Inferior parietal cortex (tissue), 1 donor: ENCODE results near the gene KRT14.
"Not testable (repeated sequence)": the region's sequence is repeated elsewhere in the genome, so short reads cannot be mapped to it uniquely, and the experiment has no call there.

Source experiments
- DNase-seq: peaks from one replicate; pipeline ENCODE4 v3.0.0-alpha.2; 2016; ENCODE audit errors: extremely low spot score

Gene KRT14

DNA sequence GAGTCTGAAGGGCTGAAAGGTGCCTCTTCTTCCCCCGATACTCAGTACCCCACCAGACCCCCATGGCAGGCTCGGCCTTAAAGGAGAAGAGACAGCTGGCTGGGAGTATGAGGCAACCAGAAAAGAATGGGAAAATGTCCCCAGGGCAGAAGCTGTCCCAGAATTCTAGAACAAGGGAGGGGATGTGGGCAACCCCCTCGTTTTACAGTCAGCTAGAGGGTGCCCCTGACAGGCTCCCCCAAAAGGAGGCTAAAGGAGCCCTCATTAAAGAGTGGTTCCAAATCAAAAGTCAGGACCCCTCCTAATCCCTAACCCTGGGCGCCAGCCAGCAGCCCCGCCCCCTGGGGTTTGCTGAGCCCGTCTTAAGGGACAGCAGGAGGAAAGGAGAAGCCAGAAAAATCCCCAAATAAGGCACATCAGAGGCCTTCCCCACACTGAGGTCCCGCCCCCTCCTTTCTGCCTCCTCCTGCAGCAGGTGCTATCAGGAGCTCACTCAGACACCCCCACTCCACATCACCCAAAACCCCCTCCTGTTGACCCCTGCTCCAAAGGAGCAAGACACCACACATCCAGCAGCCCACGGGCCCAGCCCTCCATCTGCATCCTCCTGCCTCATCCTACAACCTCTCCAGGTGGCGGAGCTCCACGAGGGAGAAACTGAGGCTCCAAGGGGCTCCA, 36.6 kb upstream of the KRT14 start:
- not testable (repeated sequence) for DNase-seq

GRCh38 chr17:41622340-41623183, 35.9 kb upstream of the KRT14 start:
- DNase-seq: not testable (repeated sequence)

- no peak for DNase-seq
Observed at GRCh38 chr17:41621916-41622315, 35.2 kb upstream of the KRT14 start.

GRCh38 chr17:41621435-41621817, 34.7 kb upstream of the KRT14 start:
- DNase-seq: not testable (repeated sequence)

DNA sequence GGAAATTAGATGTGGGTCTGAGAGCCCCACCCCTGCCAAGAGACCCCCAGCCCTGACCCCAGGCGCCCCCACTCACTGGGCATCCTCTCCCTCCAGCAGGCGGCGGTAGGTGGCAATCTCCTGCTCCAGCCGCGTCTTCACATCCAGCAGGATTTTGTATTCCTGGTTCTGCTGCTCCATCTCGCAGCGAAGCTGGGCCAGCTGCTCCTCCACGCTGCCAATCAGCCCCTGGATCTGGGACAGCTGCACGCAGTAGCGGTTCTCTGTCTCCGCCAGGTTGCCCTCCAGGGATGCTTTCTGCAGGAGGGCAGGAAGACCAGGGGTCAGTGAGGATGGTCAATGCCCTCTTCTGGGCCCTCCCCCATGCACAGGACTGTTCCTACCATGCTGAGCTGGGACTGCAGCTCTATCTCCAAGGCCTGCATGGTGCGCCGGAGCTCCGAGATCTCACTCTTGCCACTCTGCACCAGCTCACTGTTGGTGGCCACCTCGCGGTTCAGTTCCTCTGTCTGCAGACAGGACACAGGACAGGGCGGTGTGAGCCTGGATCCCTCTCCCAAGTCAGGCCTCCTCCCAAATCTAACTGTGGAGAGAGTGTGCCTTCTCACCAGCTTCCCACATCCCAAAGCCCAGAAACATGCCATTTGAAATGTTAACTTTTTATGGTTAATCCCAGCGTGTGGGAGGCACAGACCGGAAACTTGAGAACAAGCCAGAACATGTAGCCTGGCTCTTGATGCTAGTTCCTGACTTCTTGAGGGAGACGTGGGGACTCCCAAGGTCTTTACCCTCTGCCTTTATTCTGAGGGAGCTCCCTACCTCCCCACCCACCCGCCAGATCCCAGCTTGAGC, 34.1 kb upstream of the KRT14 start:
- DNase-seq: no peak

DNA sequence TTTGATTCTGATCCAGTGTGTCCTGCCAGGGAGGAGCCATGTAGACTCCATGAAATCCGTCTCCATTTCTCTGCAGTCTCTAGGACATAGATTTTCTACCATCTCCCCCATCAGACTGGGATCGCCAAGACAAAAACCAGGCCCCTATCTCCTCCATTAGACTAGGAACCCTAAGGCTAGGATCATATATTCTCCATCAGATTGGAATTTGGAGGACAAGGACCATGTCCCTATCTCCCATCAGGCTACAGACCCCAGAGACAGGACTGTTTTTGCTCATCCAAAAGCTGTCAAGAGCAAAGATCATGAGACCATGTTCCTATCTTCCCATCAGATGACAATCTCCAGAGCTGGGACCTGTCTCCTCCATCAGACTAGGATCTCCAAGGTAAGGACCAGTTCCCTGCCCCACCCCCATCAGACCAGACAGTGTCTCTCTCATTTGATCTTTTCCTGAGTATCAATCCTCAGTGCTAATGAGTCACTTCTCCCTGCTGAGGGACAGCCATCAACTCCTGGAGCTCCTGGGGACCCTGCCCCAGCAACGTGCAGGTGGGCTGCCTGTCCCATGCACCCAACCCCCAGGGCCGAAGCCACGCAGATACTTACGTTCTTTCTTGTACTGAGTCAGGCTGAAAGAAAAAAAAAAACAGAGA, 33.4 kb upstream of the KRT14 start:
- DNase-seq: not testable (repeated sequence)

- no peak for DNase-seq
Observed at GRCh38 chr17:41619036-41619926, 32.6 kb upstream of the KRT14 start.

DNA sequence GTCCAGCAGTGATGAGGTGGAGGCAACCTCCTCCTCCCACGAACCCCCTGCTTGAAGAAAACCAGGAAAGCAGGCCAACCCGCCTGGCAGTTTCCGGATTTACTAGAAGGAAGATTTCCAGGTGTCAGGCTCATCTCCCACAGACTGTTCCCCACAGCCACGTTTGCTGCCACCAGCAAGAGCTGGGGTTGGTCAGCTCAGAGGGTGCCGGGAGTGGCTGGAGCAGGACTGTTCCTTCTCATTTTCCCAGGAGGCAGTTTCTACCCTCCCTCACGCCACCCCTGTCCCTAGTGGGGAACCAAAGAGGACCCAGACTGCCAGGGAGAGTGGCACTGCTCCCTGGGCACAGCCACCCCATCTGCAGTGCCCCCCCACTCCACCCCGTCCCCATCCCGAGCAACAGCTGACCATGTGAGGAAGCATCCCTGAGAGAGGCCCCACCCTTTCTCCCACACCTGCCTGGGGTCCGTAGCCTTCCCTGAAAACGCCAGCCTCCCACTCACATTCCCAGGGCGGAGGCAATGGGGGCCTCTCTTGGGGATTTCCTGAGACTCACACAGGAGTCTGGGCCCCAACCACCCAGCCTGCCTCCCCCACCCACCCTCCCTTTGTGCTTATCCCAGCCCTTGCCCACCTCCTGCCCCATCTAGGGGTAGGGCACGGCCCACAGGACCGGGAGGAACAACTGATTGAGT, 31.8 kb upstream of the KRT14 start:
- DNase-seq: no peak

DNA sequence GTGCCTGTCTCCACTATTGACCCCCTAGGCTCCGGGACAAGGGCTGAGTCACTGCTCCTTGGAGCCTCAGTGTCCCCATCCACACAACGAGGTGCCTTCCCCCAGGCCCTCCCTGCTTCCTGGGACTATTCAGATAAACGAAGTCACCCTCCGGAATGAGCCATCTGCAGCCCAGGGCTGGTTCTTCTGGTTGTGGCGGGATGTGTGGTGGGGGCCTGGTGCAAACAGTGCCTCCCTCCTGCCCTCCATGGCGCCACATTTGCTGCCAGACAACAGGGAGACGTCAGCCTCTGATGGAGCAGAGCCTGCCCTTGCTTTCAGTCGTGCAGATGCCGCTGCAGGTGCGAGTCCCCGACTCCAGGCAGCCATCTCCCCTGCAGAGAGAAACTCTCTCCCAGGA, 31.0 kb upstream of the KRT14 start:
- DNase-seq: no peak

GRCh38 chr17:41617136-41617535, 30.4 kb upstream of the KRT14 start:
- no peak for DNase-seq

GRCh38 chr17:41616486-41616885, 29.8 kb upstream of the KRT14 start:
- not testable (repeated sequence) for DNase-seq

DNA sequence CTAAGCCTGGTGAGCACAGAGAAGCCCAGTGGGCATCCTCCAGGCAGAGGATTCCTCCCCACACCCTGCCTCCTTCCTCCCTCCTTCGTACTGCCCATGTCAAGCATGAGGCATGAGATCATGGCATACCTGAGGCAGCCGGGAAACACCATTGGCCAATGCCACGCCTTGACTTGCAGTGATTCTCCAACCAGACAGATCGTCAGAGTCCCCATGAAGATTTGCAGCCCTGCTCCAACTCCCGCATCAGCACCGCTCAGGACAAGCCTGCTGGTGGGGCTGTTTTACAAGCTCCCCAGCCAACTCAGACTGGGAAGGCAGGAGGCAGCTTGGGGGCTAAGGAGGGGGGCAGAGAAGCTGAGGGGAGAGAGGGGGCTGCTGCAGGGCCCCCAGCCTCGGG, 28.8 kb upstream of the KRT14 start:
- no peak for DNase-seq

- DNase-seq: not testable (repeated sequence)
Observed at GRCh38 chr17:41614767-41615166, 28.1 kb upstream of the KRT14 start.

- DNase-seq: no peak
Observed at GRCh38 chr17:41614098-41614497, 27.4 kb upstream of the KRT14 start.

DNA sequence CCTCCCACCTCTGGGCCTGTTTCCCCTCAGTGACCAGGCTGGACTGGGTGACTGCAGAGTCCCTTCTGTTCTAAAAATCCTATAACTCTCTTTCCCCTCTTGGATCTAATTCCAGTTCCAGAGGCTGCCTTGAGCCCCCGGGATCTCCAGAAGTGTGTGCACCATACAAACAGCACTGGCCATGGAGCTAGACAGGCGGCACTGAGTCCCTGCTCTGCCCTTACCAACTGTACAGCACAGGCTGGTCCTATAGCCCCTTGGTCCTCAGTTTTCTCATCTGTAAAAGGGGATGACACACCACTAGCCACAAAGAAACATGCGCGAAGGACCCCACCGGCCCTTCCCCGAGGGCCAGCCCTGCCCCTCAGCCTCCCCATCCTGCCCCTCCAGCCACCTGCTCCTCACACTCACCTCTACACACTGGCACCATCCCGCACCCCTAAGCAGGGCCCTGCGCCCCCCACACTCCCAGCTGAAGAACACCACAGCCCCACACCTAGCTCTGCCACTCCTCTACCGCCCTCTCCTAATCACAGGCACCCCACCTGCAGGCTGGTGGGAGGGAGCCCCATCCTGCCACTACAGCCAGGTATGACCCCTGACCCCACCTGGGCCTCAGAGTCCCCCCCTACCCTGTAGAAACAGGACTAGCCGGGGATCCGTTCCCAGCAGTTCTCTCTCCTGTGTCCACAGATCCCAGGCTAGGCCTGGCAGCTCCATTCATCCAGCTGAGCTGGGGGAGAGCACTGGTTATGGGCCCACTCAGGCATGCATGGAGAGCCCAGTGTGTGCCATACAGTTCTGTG, 26.8 kb upstream of the KRT14 start:
- DNase-seq: no peak

DNA sequence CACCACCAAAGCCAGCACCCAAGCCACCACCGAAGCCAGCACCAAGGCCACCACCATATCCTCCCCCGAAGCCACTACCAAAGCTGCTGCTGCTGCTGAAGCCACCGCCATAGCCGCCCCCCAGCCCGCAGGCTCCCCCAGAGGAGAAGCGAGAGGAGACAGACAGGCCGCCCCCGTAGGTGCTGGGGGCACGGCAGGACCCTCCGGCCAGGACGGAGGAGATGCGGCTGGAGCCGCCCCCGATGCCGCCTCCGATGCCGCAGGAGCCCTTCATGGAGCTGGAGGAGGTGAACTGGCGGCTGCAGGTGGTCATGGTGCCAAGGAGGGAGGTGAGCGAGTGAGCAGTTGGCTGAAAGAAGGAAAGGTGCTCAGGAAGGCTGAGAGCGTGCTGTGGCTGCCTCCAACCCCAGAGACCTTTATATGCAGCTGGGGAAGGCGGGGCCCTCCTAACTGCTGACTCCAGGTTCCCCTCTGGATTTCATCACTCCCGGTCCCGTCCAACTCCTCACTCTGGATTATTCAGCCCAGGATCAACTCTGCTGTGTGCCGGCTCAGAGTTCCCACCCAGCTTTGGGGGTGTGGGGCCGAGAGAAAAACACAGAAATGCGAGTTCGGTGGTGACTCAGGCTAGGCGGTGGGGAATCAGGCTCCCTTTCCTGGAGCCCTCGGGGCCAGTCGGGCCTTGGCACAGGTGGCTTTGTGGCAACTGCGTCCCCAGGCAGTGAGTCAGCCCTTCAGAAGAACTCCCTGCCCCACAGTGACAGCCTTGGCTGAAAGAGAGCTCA, 25.9 kb upstream of the KRT14 start, which contains the start of gene KRT16:
KRT16 (minus strand) TSS at position 392 of the 785 bp plus-strand sequence; CDS start at position 313, 79 bp downstream.
- DNase-seq: not testable (repeated sequence)

GRCh38 chr17:41610965-41611640, 24.4 kb upstream of the KRT14 start:
- no peak for DNase-seq

DNA sequence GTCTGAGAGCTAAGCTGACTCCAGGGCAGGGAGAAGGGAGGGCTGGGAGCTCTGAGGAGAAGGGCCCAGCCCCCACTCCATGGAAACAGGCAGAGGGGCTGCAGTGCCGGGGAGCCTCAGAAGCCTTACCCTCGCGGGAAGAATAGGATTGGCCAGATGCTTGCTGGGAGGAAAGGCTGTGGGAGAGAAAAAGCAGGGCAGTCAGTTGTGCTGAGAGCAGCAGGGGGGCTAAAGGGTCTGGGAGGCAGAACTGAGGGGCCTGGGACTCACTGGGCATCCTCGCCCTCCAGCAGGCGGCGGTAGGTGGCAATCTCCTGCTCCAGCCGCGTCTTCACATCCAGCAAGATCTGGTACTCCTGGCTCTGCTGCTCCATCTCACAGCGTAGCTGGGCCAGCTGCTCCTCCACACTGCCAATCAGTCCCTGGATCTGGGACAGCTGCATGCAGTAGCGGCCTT, 23.4 kb upstream of the KRT14 start:
- DNase-seq: not testable (repeated sequence)
